GM12878 (cell line): ENCODE results near the gene CD248. TPM values are rescaled to one million over a fixed set of nuclear protein-coding genes. Genes with fewer than 3 reads are reported as not detected.

ENCODE experiments used
- ATAC-seq: fragments of 200-7000 bp; cut with Tn5 transposase; 3 replicates; pipeline ENCODE4 v1.9.1; 2020; ENCODE audit warnings: mild to moderate bottlenecking, moderate library complexity
- BruUV-seq: library from RNA; stranded (reverse); fragments of 400-500 nt; replicated peaks from 2 replicates; lab custom pipeline; 2021; lab: Mats Ljungman, UMichigan
- CTCF ChIA-PET: fragments of 300-600 bp; sonication (Branson Sonifier 250); formaldehyde crosslinking; extraction: SDS; loops from one replicate; lab custom pipeline; 2021; ENCODE audit warnings: inconsistent platforms; lab: Yijun Ruan, JAX
- POLR2A ChIA-PET: fragments of 350-600 bp; formaldehyde crosslinking; extraction: SDS; loops from one replicate; lab custom pipeline; 2021; ENCODE audit warnings: inconsistent platforms; lab: Charles Lee
- RAD21 ChIA-PET: fragments of 300-600 bp; sonication (Branson Sonifier 250); formaldehyde crosslinking; loops from one replicate; lab custom pipeline; 2023; ENCODE audit warnings: antibody characterized with exemption; ENCODE audit not compliant: unreplicated experiment; lab: Charles Lee
- SMC1A ChIA-PET: fragments of 300-600 bp; sonication (Branson Sonifier 250); formaldehyde crosslinking; loops from one replicate; lab custom pipeline; 2023; ENCODE audit not compliant: unreplicated experiment, uncharacterized antibody; lab: Charles Lee
- DNase-seq: peaks from one replicate; pipeline ENCODE4 v3.0.0-alpha.2; 2011; ENCODE audit warnings: low read depth, low spot score
- FAIRE-seq: peaks from 3 replicates; lab custom pipeline; 2011; peaks lifted over from hg19 to GRCh38; lab: Jason Lieb, UNC
- H2AFZ ChIP-seq: 2 replicates; pipeline ENCODE4 v1.6.0; 2011; ENCODE audit warnings: low read depth, low read length, control low read depth; ENCODE audit not compliant: control insufficient read depth
- H3K27ac ChIP-seq: 2 replicates; pipeline ENCODE4 v1.5.1; 2011; ENCODE audit warnings: control low read depth; ENCODE audit not compliant: control insufficient read depth, insufficient read depth
- H3K27me3 ChIP-seq, 2 experiments: replicated peaks in 1 of 2; 2 replicates each; pipeline versions ENCODE4 v1.6.0 to v1.6.1; 2011; ENCODE audit warnings: low read length in 1 of 2; ENCODE audit not compliant: control insufficient read depth in 2 of 2, insufficient read depth in 2 of 2
- H3K36me3 ChIP-seq, 2 experiments: 2 replicates each; pipeline ENCODE4 v1.5.1; 2011; ENCODE audit warnings: low read length in 1 of 2; ENCODE audit not compliant: control insufficient read depth in 2 of 2, insufficient read depth in 2 of 2
- H3K4me1 ChIP-seq: 2 replicates; pipeline ENCODE4 v1.6.1; 2011; ENCODE audit warnings: mild to moderate bottlenecking, low read length, moderate library complexity, mixed read lengths; ENCODE audit not compliant: control insufficient read depth, insufficient read depth
- H3K4me2 ChIP-seq: 2 replicates; pipeline ENCODE4 v1.6.0; 2011; ENCODE audit warnings: control low read depth; ENCODE audit not compliant: control insufficient read depth, insufficient read depth
- H3K4me3 ChIP-seq: fragments of 200-600 bp; sonication (generic); 2 replicates; pipeline ENCODE4 v1.5.1; 2016
- H3K79me2 ChIP-seq: 2 replicates; pipeline ENCODE4 v1.6.0; 2011; ENCODE audit warnings: low read length; ENCODE audit not compliant: control insufficient read depth, insufficient read depth
- H3K9ac ChIP-seq: 2 replicates; pipeline ENCODE4 v1.8.0; 2011; ENCODE audit warnings: low read length, control low read depth, mixed read lengths; ENCODE audit not compliant: control insufficient read depth, insufficient read depth
- H3K9me3 ChIP-seq: replicated peaks from 3 replicates; pipeline ENCODE4 v1.5.1; 2011; ENCODE audit warnings: mild to moderate bottlenecking, low read length; ENCODE audit not compliant: control insufficient read depth, insufficient read depth
- H4K20me1 ChIP-seq: 2 replicates; pipeline ENCODE4 v1.6.0; 2011; ENCODE audit not compliant: control insufficient read depth, insufficient read depth
- ASH2L ChIP-seq: fragments of 300-600, 200-600 bp; sonication (generic); IDR thresholded peaks from 2 replicates; pipeline ENCODE4 v1.6.1; 2017; ENCODE audit warnings: low read depth, mild to moderate bottlenecking, borderline replicate concordance
- BACH1 ChIP-seq: fragments of 450-650 bp; IDR thresholded peaks from 2 replicates; pipeline ENCODE4 v1.6.1; 2017; ENCODE audit warnings: mild to moderate bottlenecking, borderline replicate concordance
- CREM ChIP-seq: IDR thresholded peaks from 2 replicates; pipeline ENCODE4 v1.6.1; 2014; ENCODE audit warnings: antibody characterized with exemption, low read depth
- POLR2A ChIP-seq: IDR thresholded peaks from 2 replicates; pipeline ENCODE4 v1.6.1; 2011; ENCODE audit warnings: low read depth, mild to moderate bottlenecking, low read length
- TCF12 ChIP-seq: IDR thresholded peaks from 2 replicates; pipeline ENCODE4 v1.6.1; 2011; ENCODE audit warnings: low read depth, mild to moderate bottlenecking, low read length
- WGBS: methylation state at CpG from one replicate; pipeline ENCODE4 v1.1.6; 2016; ENCODE audit warnings: low lambda C conversion rate; ENCODE audit not compliant: insufficient replicate concordance, insufficient coverage; ENCODE audit errors: missing lambda C conversion rate; 5-methylcytosine and 5-hydroxymethylcytosine counted together
- in situ Hi-C: fragments of 300-500 bp; cut with MboI; formaldehyde crosslinking; loops from 9 replicates; pipeline ENCODE4 v1.14.3; 2018; ENCODE audit warnings: mixed read lengths
- intact Hi-C: fragments of 100-400 bp; cut with micrococcal nuclease; formaldehyde crosslinking; loops from one replicate; pipeline ENCODE4 v1.14.2; 2022; ENCODE audit not compliant: unreplicated experiment
- polyA plus RNA-seq, 11 experiments: library from polyadenylated mRNA; depleted of rRNA in 4 of 11; unstranded in 6 of 11; stranded (reverse) in 5 of 11; fragments of >200 nt; fragmentation: Nextera tagmentation in 4 of 11; fragmentation: Illumina TruSeq in 1 of 11; extraction: Ambion mirVana in 4 of 11; extraction: Trizol in 1 of 11; gene quantifications; 1 replicate in 1 of 11; 2 replicates in 10 of 11; pipeline versions ENCODE4 v1.2.1 to v1.2.3, GENCODE V29; 2011 to 2016; ENCODE audit warnings: inconsistent platforms in 2 of 11, missing spikeins in 2 of 11, low read depth in 1 of 11
- total RNA-seq, 4 experiments: library from RNA; depleted of rRNA in 3 of 4; stranded (reverse); fragments of >200 nt in 3 of 4; fragmentation: Illumina TruSeq in 1 of 4; extraction: Trizol in 1 of 4; gene quantifications; 2 replicates each; pipeline versions ENCODE4 v1.2.1 to v1.2.3, GENCODE V29; 2013 to 2021
- TF ChIP-seq, protein P1 (sequence below): fragments of 450-650 bp; IDR thresholded peaks from 2 replicates; pipeline ENCODE4 v1.6.1; 2018; ENCODE audit warnings: borderline replicate concordance, mild to moderate bottlenecking; ENCODE audit not compliant: partially characterized antibody
- TF ChIP-seq, protein P2 (sequence below): fragments of 450-650 bp; formaldehyde crosslinking; IDR thresholded peaks from 2 replicates; pipeline ENCODE4 v1.4.0; 2020; ENCODE audit warnings: mild to moderate bottlenecking, moderate library complexity
- TF ChIP-seq, protein P3 (sequence below): IDR thresholded peaks from 2 replicates; pipeline ENCODE4 v1.6.1; 2011; ENCODE audit warnings: low read depth, low read length, improper control_type of control experiment, borderline replicate concordance
- TF ChIP-seq, protein P4 (sequence below): fragments of 450-650 bp; IDR thresholded peaks from 2 replicates; pipeline ENCODE4 v1.6.1; 2017; ENCODE audit warnings: mild to moderate bottlenecking, moderate library complexity

CD248 gene
- total and polyA plus RNA-seq, 10 of the 15 experiments (the other 5 are each of a cell fraction or from before 2014, with no cell fraction given) = 0.10 to 0.21 (median 0.20) TPM; not detected in 7

DNA sequence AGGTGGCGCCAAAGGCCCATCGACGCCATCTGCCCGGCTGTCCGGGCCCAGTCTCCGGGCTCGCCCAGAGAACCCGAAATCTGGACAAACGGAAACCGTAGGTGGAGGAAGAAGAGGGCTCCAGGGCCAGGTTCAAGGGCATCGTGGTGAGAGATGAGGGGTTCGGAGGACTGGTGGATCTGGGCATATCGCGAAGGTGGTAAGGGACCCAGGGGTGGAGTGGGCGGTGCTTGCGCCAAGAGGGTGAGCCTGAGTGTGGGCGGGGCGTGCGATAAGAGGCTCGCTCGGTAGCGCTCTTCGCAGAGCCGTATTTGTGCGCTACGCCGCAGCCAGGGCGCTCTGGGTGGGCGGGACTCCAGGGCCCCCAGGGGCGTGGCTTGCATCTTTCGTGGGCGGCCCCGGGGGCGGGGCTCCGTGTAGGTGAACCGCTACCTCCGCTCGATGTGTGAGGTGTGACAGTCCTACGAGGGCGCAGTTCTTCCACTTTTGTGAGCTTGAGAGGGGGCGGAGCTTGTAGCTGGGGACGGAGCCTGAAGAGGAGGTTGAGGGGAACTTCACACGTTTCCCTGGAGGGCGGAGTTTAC is 4.8 kb downstream of the CD248 start:
- H3K27me3 ChIP-seq = no peaks in the 10 kb centered on the region; a peak in 1 of 4 replicates
- ATAC-seq = peak; percentile 93
- H3K36me3 ChIP-seq = no peaks in the 10 kb centered on the region
- RAD21 ChIA-PET = interaction anchor here (0.7 to 3.0 kb wide), 33 partner anchors 10 to 1089 kb away, joined by 3 to 49 read pairs (median 5); partner anchors contain the start of genes B4GAT1, DPP3, MRPL11 and PELI3
- no peaks in the 10 kb centered on the region; the same call in 1 of the 2 replicates for H3K4me1 ChIP-seq
- peak overlapping the region; percentile 99 for H2AFZ ChIP-seq
- peak; percentile 91 for FAIRE-seq
- peak overlapping the region; percentile 69 for H3K9ac ChIP-seq
- no peaks in the 10 kb centered on the region for H4K20me1 ChIP-seq
- no peaks in the 10 kb centered on the region for H3K79me2 ChIP-seq
- H3K9me3 ChIP-seq = no peaks in the 10 kb centered on the region
- peak overlapping the region; percentile 93 for H3K4me2 ChIP-seq
- intact Hi-C loops (loop anchor here (1.0 to 2.0 kb wide), 3 partner anchors 16 to 77 kb away; partner anchors contain the start of gene BRMS1), in situ Hi-C loops (no loop called here)
- SMC1A ChIA-PET = interaction anchor here (0.5 to 2.8 kb wide), 28 partner anchors 10 to 411 kb away, joined by 3 to 33 read pairs (median 4); partner anchors contain the start of genes B4GAT1, BRMS1, MRPL11 and NPAS4
- no TSS peak for BruUV-seq
- H3K4me3 ChIP-seq = peak overlapping the region; percentile 66
- POLR2A ChIA-PET = interaction anchor here (0.5 to 2.9 kb wide), 18 partner anchors 15 to 1041 kb away, joined by 3 to 19 read pairs (median 4); partner anchors contain the start of genes BRMS1, CCDC87, MRPL11 and POLD4
- DNase-seq = peak; percentile 78
- peak overlapping the region; percentile 55; the same call in 1 of the 2 replicates for H3K27ac ChIP-seq
- WGBS = 0% methylated on average over 29 of the region's 44 CpGs
- CTCF ChIA-PET = interaction anchor here (0.6 to 6.3 kb wide), 33 partner anchors 10 to 1171 kb away, joined by 3 to 166 read pairs (median 6); partner anchors contain the start of genes AIP, B4GAT1, BRMS1 and DPP3
- TF ChIP-seq TCF12 (no peak), BACH1 (0 out of 2 replicates have a peak, but pooled peaks have one; percentile 52), CREM (0 out of 2 replicates have a peak, but pooled peaks have one; percentile 3), POLR2A (peak; percentile 56; the same call in 1 of the 2 replicates), ASH2L (no peak)
- TF ChIP-seq, protein P1, sequence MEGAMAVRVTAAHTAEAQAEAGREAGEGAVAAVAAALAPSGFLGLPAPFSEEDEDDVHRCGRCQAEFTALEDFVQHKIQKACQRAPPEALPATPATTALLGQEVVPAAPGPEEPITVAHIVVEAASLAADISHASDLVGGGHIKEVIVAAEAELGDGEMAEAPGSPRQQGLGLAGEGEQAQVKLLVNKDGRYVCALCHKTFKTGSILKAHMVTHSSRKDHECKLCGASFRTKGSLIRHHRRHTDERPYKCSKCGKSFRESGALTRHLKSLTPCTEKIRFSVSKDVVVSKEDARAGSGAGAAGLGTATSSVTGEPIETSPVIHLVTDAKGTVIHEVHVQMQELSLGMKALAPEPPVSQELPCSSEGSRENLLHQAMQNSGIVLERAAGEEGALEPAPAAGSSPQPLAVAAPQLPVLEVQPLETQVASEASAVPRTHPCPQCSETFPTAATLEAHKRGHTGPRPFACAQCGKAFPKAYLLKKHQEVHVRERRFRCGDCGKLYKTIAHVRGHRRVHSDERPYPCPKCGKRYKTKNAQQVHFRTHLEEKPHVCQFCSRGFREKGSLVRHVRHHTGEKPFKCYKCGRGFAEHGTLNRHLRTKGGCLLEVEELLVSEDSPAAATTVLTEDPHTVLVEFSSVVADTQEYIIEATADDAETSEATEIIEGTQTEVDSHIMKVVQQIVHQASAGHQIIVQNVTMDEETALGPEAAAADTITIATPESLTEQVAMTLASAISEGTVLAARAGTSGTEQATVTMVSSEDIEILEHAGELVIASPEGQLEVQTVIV = no peak
- TF ChIP-seq, protein P2, sequence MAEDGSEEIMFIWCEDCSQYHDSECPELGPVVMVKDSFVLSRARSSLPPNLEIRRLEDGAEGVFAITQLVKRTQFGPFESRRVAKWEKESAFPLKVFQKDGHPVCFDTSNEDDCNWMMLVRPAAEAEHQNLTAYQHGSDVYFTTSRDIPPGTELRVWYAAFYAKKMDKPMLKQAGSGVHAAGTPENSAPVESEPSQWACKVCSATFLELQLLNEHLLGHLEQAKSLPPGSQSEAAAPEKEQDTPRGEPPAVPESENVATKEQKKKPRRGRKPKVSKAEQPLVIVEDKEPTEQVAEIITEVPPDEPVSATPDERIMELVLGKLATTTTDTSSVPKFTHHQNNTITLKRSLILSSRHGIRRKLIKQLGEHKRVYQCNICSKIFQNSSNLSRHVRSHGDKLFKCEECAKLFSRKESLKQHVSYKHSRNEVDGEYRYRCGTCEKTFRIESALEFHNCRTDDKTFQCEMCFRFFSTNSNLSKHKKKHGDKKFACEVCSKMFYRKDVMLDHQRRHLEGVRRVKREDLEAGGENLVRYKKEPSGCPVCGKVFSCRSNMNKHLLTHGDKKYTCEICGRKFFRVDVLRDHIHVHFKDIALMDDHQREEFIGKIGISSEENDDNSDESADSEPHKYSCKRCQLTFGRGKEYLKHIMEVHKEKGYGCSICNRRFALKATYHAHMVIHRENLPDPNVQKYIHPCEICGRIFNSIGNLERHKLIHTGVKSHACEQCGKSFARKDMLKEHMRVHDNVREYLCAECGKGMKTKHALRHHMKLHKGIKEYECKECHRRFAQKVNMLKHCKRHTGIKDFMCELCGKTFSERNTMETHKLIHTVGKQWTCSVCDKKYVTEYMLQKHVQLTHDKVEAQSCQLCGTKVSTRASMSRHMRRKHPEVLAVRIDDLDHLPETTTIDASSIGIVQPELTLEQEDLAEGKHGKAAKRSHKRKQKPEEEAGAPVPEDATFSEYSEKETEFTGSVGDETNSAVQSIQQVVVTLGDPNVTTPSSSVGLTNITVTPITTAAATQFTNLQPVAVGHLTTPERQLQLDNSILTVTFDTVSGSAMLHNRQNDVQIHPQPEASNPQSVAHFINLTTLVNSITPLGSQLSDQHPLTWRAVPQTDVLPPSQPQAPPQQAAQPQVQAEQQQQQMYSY (CRISPR knock-in tag) = no peak
- TF ChIP-seq, protein P3, sequence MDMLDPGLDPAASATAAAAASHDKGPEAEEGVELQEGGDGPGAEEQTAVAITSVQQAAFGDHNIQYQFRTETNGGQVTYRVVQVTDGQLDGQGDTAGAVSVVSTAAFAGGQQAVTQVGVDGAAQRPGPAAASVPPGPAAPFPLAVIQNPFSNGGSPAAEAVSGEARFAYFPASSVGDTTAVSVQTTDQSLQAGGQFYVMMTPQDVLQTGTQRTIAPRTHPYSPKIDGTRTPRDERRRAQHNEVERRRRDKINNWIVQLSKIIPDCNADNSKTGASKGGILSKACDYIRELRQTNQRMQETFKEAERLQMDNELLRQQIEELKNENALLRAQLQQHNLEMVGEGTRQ = no peak
- TF ChIP-seq, protein P4, sequence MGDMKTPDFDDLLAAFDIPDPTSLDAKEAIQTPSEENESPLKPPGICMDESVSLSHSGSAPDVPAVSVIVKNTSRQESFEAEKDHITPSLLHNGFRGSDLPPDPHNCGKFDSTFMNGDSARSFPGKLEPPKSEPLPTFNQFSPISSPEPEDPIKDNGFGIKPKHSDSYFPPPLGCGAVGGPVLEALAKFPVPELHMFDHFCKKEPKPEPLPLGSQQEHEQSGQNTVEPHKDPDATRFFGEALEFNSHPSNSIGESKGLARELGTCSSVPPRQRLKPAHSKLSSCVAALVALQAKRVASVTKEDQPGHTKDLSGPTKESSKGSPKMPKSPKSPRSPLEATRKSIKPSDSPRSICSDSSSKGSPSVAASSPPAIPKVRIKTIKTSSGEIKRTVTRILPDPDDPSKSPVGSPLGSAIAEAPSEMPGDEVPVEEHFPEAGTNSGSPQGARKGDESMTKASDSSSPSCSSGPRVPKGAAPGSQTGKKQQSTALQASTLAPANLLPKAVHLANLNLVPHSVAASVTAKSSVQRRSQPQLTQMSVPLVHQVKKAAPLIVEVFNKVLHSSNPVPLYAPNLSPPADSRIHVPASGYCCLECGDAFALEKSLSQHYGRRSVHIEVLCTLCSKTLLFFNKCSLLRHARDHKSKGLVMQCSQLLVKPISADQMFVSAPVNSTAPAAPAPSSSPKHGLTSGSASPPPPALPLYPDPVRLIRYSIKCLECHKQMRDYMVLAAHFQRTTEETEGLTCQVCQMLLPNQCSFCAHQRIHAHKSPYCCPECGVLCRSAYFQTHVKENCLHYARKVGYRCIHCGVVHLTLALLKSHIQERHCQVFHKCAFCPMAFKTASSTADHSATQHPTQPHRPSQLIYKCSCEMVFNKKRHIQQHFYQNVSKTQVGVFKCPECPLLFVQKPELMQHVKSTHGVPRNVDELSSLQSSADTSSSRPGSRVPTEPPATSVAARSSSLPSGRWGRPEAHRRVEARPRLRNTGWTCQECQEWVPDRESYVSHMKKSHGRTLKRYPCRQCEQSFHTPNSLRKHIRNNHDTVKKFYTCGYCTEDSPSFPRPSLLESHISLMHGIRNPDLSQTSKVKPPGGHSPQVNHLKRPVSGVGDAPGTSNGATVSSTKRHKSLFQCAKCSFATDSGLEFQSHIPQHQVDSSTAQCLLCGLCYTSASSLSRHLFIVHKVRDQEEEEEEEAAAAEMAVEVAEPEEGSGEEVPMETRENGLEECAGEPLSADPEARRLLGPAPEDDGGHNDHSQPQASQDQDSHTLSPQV = peak; percentile 87; the same call in 1 of the 2 replicates
